Glutamatergic neuron (in vitro differentiated cells): Measurements from ENCODE around the gene PALLD. TPM values are rescaled to one million over a fixed set of nuclear protein-coding genes. Genes with fewer than 3 reads are reported as not detected.

Experiments used
- DNase-seq: peaks from one replicate; pipeline ENCODE4 v3.0.0; 2022
- H3K27ac Mint-ChIP-seq: one replicate; pipeline ENCODE4 v1.8.0; 2020; ENCODE audit warnings: mild to moderate bottlenecking, mixed read lengths, inconsistent platforms; ENCODE audit not compliant: unreplicated experiment
- H3K27me3 Mint-ChIP-seq: one replicate; pipeline ENCODE4 v1.8.0; 2020; ENCODE audit warnings: mild to moderate bottlenecking, moderate library complexity, mixed read lengths, inconsistent platforms; ENCODE audit not compliant: unreplicated experiment
- H3K36me3 Mint-ChIP-seq: one replicate; pipeline ENCODE4 v1.8.0; 2020; ENCODE audit warnings: mild to moderate bottlenecking, mixed read lengths, inconsistent platforms; ENCODE audit not compliant: unreplicated experiment
- H3K4me1 Mint-ChIP-seq: one replicate; pipeline ENCODE4 v1.8.0; 2020; ENCODE audit warnings: mild to moderate bottlenecking, low read depth, mixed read lengths, inconsistent platforms; ENCODE audit not compliant: unreplicated experiment
- H3K4me3 Mint-ChIP-seq: one replicate; pipeline ENCODE4 v1.8.0; 2020; ENCODE audit warnings: mild to moderate bottlenecking, mixed read lengths, inconsistent platforms; ENCODE audit not compliant: unreplicated experiment
- H3K9me3 Mint-ChIP-seq: one replicate; pipeline ENCODE4 v1.8.0; 2020; ENCODE audit warnings: mild to moderate bottlenecking, moderate library complexity, mixed read lengths, inconsistent platforms; ENCODE audit not compliant: unreplicated experiment
- total RNA-seq: library from RNA; stranded (reverse); fragmentation: NEBNext Ultra II Directional; extraction: Animal tissue kit (Norgen Biotek cat#: 25700); gene quantifications from one replicate; pipeline ENCODE4 v1.2.1, GENCODE V29; 2021; ENCODE audit not compliant: unreplicated experiment
- TF ChIP-seq, protein P1 (sequence below): fragments of 200-600 bp; sonication (generic); IDR thresholded peaks from one replicate; pipeline ENCODE4 v1.5.0; 2021; ENCODE audit not compliant: partially characterized antibody, unreplicated experiment

The PALLD gene
- total RNA-seq, 1 donor from 2014 or later, result 37.5 TPM

DNA sequence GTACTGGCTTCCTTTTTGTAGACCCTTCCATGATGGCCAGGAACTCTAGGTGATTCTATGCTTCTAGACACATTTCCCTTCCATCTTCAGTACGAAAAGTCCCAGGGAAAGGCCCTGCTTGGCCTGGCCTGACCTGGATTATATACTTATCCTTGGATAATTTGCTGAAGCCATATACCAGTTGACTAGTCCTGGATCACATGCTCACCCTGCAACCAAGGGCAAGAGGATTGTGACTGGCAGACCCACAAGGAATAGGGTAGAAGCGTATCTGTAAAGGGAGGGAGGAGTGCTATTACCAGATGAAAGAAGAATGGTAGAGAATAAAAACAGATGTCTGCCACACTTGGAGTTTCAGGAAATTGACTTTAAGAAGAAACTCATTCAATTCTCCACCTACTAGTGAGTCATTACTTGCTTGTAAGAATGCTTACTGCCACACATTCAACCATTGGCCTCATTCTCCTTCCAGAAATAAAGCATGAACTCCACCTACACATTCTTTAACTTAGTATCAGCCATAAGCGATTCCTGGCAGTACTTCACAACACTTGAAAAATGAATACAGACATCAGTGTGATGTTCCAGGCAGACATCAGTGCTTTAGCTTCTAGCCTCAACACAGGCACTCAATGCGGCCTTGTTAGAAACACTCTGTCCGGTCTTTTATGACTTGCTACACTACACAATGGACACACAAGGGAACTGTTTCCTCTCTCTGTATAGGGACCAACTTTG is 371.4 kb downstream of the PALLD start:
- TF ChIP-seq, protein P1, sequence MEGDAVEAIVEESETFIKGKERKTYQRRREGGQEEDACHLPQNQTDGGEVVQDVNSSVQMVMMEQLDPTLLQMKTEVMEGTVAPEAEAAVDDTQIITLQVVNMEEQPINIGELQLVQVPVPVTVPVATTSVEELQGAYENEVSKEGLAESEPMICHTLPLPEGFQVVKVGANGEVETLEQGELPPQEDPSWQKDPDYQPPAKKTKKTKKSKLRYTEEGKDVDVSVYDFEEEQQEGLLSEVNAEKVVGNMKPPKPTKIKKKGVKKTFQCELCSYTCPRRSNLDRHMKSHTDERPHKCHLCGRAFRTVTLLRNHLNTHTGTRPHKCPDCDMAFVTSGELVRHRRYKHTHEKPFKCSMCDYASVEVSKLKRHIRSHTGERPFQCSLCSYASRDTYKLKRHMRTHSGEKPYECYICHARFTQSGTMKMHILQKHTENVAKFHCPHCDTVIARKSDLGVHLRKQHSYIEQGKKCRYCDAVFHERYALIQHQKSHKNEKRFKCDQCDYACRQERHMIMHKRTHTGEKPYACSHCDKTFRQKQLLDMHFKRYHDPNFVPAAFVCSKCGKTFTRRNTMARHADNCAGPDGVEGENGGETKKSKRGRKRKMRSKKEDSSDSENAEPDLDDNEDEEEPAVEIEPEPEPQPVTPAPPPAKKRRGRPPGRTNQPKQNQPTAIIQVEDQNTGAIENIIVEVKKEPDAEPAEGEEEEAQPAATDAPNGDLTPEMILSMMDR, result no peak
- Mint-ChIP-seq H3K36me3 (no peaks in the 10 kb centered on the region), H3K9me3 (no peaks in the 10 kb centered on the region), H3K4me3 (no peak overlapping the region), H3K27ac (no peak overlapping the region), H3K4me1 (no peaks in the 10 kb centered on the region), H3K27me3 (no peaks in the 10 kb centered on the region)
- DNase-seq, result no peak

DNA sequence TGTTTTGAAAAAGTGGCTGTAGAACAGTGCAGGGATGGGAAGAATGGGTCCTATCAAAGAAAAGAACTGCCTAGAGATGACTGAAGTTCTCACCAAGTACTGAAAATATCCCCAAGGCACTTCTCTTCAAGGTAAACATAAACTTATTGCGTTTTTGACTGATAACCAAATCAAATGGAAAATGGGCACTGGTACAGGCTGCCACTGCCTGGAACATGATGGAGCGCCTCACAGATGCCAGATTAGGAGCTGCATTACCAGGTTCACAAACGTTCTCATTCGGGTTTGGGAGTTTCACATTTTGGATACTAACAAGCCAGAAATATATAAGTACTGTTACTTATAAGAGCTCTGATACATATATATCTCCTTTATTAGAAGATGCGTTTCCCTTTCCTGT is 371.9 kb downstream of the PALLD start:
- no peak for DNase-seq
- Mint-ChIP-seq H3K36me3 (no peaks in the 10 kb centered on the region), H3K4me1 (no peaks in the 10 kb centered on the region), H3K4me3 (no peak overlapping the region), H3K27me3 (no peaks in the 10 kb centered on the region), H3K9me3 (no peaks in the 10 kb centered on the region), H3K27ac (no peak overlapping the region)
- TF ChIP-seq, protein P1, result no peak

DNA sequence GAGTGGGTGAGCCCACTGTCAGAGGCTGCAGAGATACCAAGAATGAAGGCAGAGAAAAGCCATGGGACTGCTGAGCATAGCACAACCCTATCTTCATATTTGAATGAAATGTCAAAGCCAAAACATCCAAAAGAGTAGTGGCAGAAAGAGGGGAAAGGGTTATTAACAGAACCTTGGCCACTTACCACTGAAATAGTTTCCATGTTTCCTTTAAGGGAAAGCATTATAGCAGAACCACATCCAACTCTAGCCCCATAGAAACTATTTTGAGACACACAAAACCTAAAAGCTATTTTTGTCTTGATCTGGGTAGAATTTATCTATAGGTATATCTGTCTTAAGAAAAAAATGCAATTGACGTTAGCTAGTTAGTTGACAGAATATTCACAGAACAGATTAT is 373.2 kb downstream of the PALLD start:
- H3K36me3 Mint-ChIP-seq, result no peaks in the 10 kb centered on the region
- TF ChIP-seq, protein P1, result no peak
- H3K9me3 Mint-ChIP-seq, result no peaks in the 10 kb centered on the region

DNA sequence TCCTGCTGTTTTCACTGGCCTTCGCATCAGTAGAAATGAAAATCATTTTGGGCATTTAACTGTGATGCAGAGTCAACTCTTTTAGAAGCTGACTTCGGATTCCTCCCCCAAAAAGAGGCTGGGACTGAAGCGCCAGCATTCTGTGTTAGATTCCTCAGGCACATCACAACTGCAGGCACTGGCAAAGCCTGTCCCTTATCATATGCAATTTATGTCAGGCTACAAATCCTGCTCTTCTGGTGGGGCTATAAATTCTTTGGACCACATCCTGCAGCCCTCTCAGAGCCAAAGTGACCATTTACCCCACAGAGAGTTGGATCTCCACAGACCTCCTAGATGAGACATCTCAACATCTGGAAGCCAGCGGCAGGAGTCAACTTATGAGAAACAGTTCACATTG is 374.8 kb downstream of the PALLD start:
- Mint-ChIP-seq H3K36me3 (no peaks in the 10 kb centered on the region), H3K27me3 (no peaks in the 10 kb centered on the region), H3K9me3 (no peaks in the 10 kb centered on the region), H3K4me1 (peaks cover 5% of the 10 kb centered on the region), H3K27ac (no peak overlapping the region), H3K4me3 (no peak overlapping the region)
- TF ChIP-seq, protein P1, result no peak
- DNase-seq, result no peak

More for the DNA sequence above, 373.2 kb downstream of the PALLD start:
- no peaks in the 10 kb centered on the region for H3K4me1 Mint-ChIP-seq
- no peak for DNase-seq
- no peak overlapping the region for H3K4me3 Mint-ChIP-seq
- H3K27me3 Mint-ChIP-seq, result no peaks in the 10 kb centered on the region
- H3K27ac Mint-ChIP-seq, result no peak overlapping the region

DNA sequence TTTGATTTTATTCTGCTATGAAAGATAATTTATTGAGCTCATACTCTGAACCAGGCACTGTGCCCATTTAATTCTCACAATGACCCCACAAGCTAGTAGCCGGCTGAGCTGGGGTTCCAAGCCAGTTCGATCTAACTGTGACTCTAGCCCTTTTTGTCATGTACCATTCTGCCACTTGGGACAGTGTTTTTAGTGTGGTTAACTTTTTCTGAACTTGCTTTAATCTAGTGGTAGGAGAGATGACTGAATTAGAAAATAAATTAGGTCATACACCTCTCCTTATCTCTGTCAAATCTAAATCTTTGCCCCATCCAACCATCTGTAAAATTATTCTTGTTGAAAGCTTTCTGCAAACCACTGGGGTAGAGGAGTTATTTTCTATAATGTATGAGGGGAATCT is 377.2 kb downstream of the PALLD start:
- DNase-seq, result no peak
- Mint-ChIP-seq H3K4me1 (peaks cover 7% of the 10 kb centered on the region), H3K27ac (no peak overlapping the region), H3K36me3 (peaks cover 4% of the 10 kb centered on the region), H3K4me3 (no peak overlapping the region), H3K27me3 (peaks cover 3% of the 10 kb centered on the region), H3K9me3 (no peaks in the 10 kb centered on the region)
- TF ChIP-seq, protein P1, result no peak
